Astrocyte (in vitro differentiated cells and primary cell): ENCODE measurements around the gene FSTL5.

Experiments
- CTCF ChIP-seq: IDR thresholded peaks from 2 replicates; pipeline ENCODE4 v1.5.1; 2011; ENCODE audit warnings: low read depth, mild to moderate bottlenecking, inconsistent platforms, low read length, moderate library complexity; ENCODE audit not compliant: insufficient read depth
- EZH2 ChIP-seq: IDR thresholded peaks from 2 replicates; pipeline ENCODE4 v1.6.1; 2012; ENCODE audit warnings: mild to moderate bottlenecking, low read length, inconsistent platforms; ENCODE audit not compliant: insufficient read depth

- TF ChIP-seq CTCF (no peak), EZH2 (no peak)
Observed at GRCh38 chr4:161583549-161583948, 580.3 kb downstream of the FSTL5 start.
